ENCODE measurements around the gene PDE1C. TPM values are rescaled to one million over a fixed set of nuclear protein-coding genes. Genes with fewer than 3 reads are reported as not detected.
A peak's percentile ranks its signal among the peaks of the same experiment; 100 is the strongest.

The PDE1C gene
- total RNA-seq, 2 experiments from 2014 or later = not detected

DNA sequence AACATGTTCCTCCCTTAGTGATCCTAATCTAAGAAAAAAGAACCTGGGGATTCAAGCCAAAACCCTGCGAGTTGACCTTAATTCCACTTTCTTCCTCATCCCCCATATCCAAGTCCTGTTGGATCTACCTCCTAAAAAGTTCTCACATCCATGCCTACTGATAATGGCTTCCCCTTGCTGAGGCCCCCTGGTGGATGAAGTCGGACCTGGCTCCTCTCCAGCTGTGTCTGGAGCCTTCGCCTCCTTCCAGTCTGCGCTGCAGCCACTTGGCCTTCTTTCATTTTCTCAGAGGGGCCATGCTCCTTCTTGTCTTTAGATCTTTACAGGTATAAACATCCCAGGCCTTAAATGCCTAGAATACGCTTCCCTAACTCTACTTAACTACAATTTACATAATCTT lies 8.1 kb downstream of the PDE1C start:
- Histone ChIP-seq H3K4me2 (ENCODE audit: low read length) (no peak overlapping the region), H2AFZ (ENCODE audit: low read length) (no peak overlapping the region), H3K79me2 (ENCODE audit: insufficient read depth, low read depth, low read length) (no peaks in the 10 kb centered on the region), H3K9me2 (ENCODE audit: insufficient read depth, low read length) (no peaks in the 10 kb centered on the region), H3K9me3 (ENCODE audit: low read length) (no peaks in the 10 kb centered on the region), H3K36me3 (ENCODE audit: insufficient read depth, low read length) (no peaks in the 10 kb centered on the region), H3K27ac (ENCODE audit: low read depth, low read length, poor library complexity, severe bottlenecking) (no peak overlapping the region), H4K20me1 (ENCODE audit: insufficient read depth, low read length) (no peaks in the 10 kb centered on the region), H3K4me3 (ENCODE audit: low read depth, low read length, poor library complexity, severe bottlenecking) (no peak overlapping the region), H3K4me1 (ENCODE audit: insufficient read depth, low read length, poor library complexity, severe bottlenecking) (no peaks in the 10 kb centered on the region)
- intact Hi-C loops (cut with micrococcal nuclease; ENCODE audit: unreplicated experiment) = loop anchor here (2.0 kb wide), 1 partner anchor 317 kb away; no protein-coding TSS in a partner anchor
- POLR2A ChIA-PET = no interaction called here
- CTCF ChIA-PET (ENCODE audit: unreplicated experiment) = no interaction called here
- TF ChIP-seq, protein P1, sequence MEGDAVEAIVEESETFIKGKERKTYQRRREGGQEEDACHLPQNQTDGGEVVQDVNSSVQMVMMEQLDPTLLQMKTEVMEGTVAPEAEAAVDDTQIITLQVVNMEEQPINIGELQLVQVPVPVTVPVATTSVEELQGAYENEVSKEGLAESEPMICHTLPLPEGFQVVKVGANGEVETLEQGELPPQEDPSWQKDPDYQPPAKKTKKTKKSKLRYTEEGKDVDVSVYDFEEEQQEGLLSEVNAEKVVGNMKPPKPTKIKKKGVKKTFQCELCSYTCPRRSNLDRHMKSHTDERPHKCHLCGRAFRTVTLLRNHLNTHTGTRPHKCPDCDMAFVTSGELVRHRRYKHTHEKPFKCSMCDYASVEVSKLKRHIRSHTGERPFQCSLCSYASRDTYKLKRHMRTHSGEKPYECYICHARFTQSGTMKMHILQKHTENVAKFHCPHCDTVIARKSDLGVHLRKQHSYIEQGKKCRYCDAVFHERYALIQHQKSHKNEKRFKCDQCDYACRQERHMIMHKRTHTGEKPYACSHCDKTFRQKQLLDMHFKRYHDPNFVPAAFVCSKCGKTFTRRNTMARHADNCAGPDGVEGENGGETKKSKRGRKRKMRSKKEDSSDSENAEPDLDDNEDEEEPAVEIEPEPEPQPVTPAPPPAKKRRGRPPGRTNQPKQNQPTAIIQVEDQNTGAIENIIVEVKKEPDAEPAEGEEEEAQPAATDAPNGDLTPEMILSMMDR (conservative IDR thresholded peaks at IDR 0.05; ENCODE audit: low read length) = peak; percentile 76
- TF ChIP-seq EZH2phosphoT487 (IDR thresholded peaks at IDR 0.05; ENCODE audit: borderline replicate concordance, low read depth, low read length) = no peak
- DNase-seq (ENCODE audit: low spot score) = peak; percentile 10
- no TSS peak for BruUV-seq (replicated peaks)

DNA sequence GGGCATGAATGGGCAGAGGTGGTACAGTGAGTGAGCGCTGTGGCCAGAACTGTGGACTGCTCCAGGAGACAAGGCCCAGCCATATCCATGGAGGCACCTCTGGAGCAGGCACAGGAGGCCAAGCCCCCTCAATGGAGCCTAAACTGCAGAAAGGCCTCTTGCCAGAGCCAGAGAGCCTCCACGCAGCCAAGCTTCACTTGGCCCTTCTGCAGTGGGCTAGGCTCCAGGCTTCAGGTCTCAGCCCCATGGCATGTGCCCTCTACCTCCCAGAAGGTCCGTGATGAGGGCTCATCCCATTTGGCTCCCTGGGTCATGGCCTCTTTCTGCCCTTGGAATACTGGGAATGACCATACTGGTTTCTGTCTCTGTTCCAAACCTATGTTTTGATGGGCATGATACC lies 8.9 kb downstream of the PDE1C start:
- CTCF ChIA-PET (ENCODE audit: unreplicated experiment) = no interaction called here
- Histone ChIP-seq H3K9me3 (ENCODE audit: low read length) (no peaks in the 10 kb centered on the region), H3K79me2 (ENCODE audit: insufficient read depth, low read depth, low read length) (no peaks in the 10 kb centered on the region), H4K20me1 (ENCODE audit: insufficient read depth, low read length) (no peaks in the 10 kb centered on the region), H2AFZ (ENCODE audit: low read length) (no peak overlapping the region), H3K36me3 (ENCODE audit: insufficient read depth, low read length) (no peaks in the 10 kb centered on the region), H3K4me3 (ENCODE audit: low read depth, low read length, poor library complexity, severe bottlenecking) (no peak overlapping the region), H3K27ac (ENCODE audit: low read depth, low read length, poor library complexity, severe bottlenecking) (no peak overlapping the region), H3K9me2 (ENCODE audit: insufficient read depth, low read length) (no peaks in the 10 kb centered on the region), H3K4me1 (ENCODE audit: insufficient read depth, low read length, poor library complexity, severe bottlenecking) (no peaks in the 10 kb centered on the region), H3K4me2 (ENCODE audit: low read length) (no peak overlapping the region)
- DNase-seq (ENCODE audit: low spot score) = no peak
- POLR2A ChIA-PET = no interaction called here
- BruUV-seq (replicated peaks) = no TSS peak
- intact Hi-C loops (cut with micrococcal nuclease; ENCODE audit: unreplicated experiment) = no loop called here
- no peak for TF ChIP-seq EZH2phosphoT487 (IDR thresholded peaks at IDR 0.05; ENCODE audit: borderline replicate concordance, low read depth, low read length)
- TF ChIP-seq, protein P1 (conservative IDR thresholded peaks at IDR 0.05; ENCODE audit: low read length) = no peak

DNA sequence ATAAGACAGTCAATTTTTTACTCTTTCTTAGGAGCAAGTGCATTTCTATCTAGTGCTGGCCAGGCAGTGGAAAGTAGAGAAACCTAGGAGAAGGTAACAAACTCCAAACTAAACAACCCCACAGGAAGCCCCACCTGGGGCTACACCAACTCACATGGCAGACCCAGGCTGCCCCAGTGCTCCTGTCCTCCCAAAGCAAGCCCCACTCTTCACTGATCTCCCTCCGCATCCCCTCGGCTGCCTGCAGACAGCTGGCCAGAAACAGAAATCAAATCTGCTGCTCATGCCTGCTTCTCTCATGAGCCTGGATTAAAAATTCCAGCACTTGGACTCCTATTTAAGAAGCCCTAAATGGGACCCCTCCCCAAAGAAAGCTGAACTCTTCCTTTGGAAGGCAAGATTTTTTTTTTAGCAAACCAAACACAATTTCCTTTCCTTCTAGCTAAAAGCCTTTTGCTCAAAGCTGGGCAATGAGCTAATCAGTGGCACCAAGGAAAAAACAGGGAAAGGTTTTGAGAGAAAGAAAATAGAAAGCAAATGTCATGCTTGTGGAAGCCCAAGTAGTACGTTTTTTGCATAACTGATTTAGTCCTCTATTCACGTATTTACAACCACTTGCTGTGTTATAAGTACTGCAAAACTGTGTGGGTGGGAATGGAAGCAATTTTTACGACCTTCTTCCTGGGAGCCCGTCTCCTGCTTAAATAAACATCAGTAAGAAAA lies 10.8 kb downstream of the PDE1C start:
- Histone ChIP-seq H3K79me2 (ENCODE audit: insufficient read depth, low read depth, low read length) (no peaks in the 10 kb centered on the region), H3K9me3 (ENCODE audit: low read length) (no peaks in the 10 kb centered on the region), H3K4me1 (ENCODE audit: insufficient read depth, low read length, poor library complexity, severe bottlenecking) (no peaks in the 10 kb centered on the region), H3K4me2 (ENCODE audit: low read length) (no peak overlapping the region), H2AFZ (ENCODE audit: low read length) (no peak overlapping the region), H4K20me1 (ENCODE audit: insufficient read depth, low read length) (no peaks in the 10 kb centered on the region), H3K36me3 (ENCODE audit: insufficient read depth, low read length) (no peaks in the 10 kb centered on the region), H3K4me3 (ENCODE audit: low read depth, low read length, poor library complexity, severe bottlenecking) (no peak overlapping the region), H3K9me2 (ENCODE audit: insufficient read depth, low read length) (no peaks in the 10 kb centered on the region), H3K27ac (ENCODE audit: low read depth, low read length, poor library complexity, severe bottlenecking) (no peak overlapping the region)
- intact Hi-C loops (cut with micrococcal nuclease; ENCODE audit: unreplicated experiment) = no loop called here
- no TSS peak for BruUV-seq (replicated peaks)
- ChIA-PET CTCF (ENCODE audit: unreplicated experiment) (no interaction called here), POLR2A (interaction anchor here (0.7 kb wide), 2 partner anchors 9 to 539 kb away, joined by 3 read pairs; no protein-coding TSS in a partner anchor)
- DNase-seq (ENCODE audit: low spot score) = no peak
- TF ChIP-seq EZH2phosphoT487 (IDR thresholded peaks at IDR 0.05; ENCODE audit: borderline replicate concordance, low read depth, low read length) = no peak
- TF ChIP-seq, protein P1 (conservative IDR thresholded peaks at IDR 0.05; ENCODE audit: low read length) = no peak
